Stimulated activated CD4-positive, alpha-beta T cell treated with anti-CD3 and anti-CD28 coated beads, Interleukin-4, amount 100 ng/mL, for 1 hour (primary cell): ENCODE results near the gene DEFB123.

Experiments
- DNase-seq: peaks from one replicate; pipeline ENCODE4 v3.0.0-alpha.2; 2020

Gene DEFB123

GRCh38 chr20:31474758-31475427 lies 34.5 kb downstream of the DEFB123 start, which contains the start of the genes DEFB124 and REM1:
Gene DEFB124 (minus strand): TSS chr20:31475127. CDS start chr20:31473013, 2,114 bp downstream.
Gene REM1 (plus strand): TSS chr20:31475288. CDS start chr20:31476446, 1,158 bp downstream.
- no peak for DNase-seq

- no peak for DNase-seq
Measured at GRCh38 chr20:31475472-31476293, 35.3 kb downstream of the DEFB123 start.

- no peak for DNase-seq
Measured at GRCh38 chr20:31476294-31476585, 35.8 kb downstream of the DEFB123 start.

- no peak for DNase-seq
Measured at GRCh38 chr20:31476643-31477215, 36.3 kb downstream of the DEFB123 start.

- peak; percentile 19 for DNase-seq
Measured at GRCh38 chr20:31484001-31484400, 43.6 kb downstream of the DEFB123 start.

- DNase-seq, result no peak
Measured at GRCh38 chr20:31485450-31486339, 45.3 kb downstream of the DEFB123 start.

- DNase-seq, result no peak
Measured at GRCh38 chr20:31488115-31488514, 47.7 kb downstream of the DEFB123 start.

GRCh38 chr20:31489152-31489551 lies 48.7 kb downstream of the DEFB123 start:
- no peak for DNase-seq

- DNase-seq, result no peak
Measured at GRCh38 chr20:31490752-31491151, 50.3 kb downstream of the DEFB123 start.

GRCh38 chr20:31494131-31494530 lies 53.7 kb downstream of the DEFB123 start:
- DNase-seq, result no peak

GRCh38 chr20:31496761-31497295 lies 56.4 kb downstream of the DEFB123 start:
- no peak for DNase-seq

- no peak for DNase-seq
Measured at GRCh38 chr20:31497838-31498540, 57.6 kb downstream of the DEFB123 start.
